HG02759 (cell line): ENCODE data around the gene DIS3L2.
"Not testable (repeated sequence)": the region's sequence is repeated elsewhere in the genome, so short reads cannot be mapped to it uniquely, and the experiment has no call there.

Experiments
- ATAC-seq: cut with Tn5 transposase; IDR thresholded peaks from one replicate; pipeline ENCODE4 v1.9.1; 2021; ENCODE audit warnings: mild to moderate bottlenecking, moderate library complexity; ENCODE audit not compliant: unreplicated experiment

DIS3L2 gene

DNA sequence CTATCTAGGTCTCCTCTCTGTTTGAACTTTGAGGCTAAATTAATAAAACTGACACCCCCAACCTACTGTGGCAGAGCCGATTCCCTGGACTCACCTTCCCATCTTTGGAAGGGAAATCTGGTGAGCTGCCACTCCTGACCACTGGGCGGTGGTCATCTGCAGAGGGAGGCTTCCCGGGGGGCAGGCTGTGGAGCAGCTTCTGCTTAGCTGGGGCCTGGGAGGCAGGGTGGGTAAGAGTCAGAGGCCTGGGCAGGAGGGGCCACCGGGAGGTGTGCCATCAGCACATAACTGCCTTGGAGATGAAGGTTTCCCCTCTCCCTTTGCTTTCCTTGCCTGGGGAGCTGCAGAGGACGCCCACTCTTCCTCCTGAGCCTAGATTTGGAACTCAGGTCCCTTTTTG lies 33.0 kb upstream of the DIS3L2 start:
- no peak for ATAC-seq

- ATAC-seq: no peak
Observed at GRCh38 chr2:231928901-231929725, 32.4 kb upstream of the DIS3L2 start.

GRCh38 chr2:231929961-231930592 lies 31.4 kb upstream of the DIS3L2 start:
- ATAC-seq: no peak

DNA sequence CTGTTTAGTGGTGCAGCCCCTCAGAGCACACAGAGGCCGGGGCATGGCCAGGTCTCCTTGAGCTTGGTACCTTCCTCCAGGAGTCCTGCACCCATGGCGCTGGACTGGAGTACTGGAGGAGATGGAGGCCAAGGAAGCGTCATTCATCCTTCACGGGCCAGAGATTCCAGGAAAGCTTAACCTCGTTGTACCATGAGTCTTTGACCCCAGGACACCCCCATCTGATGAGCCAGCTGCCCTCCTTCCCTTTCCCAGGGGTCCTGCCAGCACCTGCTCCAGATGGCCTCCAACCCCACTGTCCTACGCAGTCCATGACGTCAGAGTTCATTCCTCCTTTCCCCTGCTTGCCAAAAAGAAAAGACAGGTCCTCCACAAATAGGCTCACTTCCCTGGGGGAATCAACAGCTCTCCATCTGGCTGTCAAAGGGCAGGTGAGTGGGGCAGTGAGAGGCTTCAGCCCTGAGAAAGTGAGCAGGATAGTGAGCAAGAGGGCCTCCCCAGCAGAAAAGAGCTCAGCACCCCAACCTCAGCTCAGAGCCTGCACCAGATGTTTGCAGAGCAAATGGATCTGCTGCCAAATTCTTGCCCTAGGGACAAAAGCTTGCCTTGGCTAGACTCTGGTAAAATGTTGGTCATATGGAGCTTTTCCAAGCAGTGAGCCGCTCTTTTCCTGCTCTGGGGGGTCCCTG lies 30.8 kb upstream of the DIS3L2 start:
- no peak for ATAC-seq

DNA sequence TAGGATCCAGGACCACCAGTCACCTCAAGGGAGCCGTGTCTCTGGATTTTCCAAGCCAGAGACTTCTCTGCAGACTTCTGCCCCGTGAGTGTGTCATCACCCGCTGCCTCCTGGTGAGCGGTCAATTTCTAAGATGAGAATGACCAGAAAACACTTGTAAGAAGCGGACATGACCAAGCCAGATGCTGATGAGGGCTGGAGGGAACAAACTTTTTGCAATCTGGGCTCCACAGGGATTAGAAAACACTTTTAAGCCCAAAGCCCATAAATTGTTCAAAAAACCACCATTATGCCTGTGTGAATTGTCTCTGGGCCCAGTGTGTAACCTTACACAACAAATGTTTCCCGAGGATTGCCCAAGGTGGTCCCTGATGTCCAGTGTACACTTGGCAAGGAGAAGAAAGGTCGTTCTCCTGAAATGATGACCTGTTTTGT lies 30.0 kb upstream of the DIS3L2 start:
- no peak for ATAC-seq

GRCh38 chr2:231932711-231932970 lies 28.9 kb upstream of the DIS3L2 start:
- no peak for ATAC-seq

DNA sequence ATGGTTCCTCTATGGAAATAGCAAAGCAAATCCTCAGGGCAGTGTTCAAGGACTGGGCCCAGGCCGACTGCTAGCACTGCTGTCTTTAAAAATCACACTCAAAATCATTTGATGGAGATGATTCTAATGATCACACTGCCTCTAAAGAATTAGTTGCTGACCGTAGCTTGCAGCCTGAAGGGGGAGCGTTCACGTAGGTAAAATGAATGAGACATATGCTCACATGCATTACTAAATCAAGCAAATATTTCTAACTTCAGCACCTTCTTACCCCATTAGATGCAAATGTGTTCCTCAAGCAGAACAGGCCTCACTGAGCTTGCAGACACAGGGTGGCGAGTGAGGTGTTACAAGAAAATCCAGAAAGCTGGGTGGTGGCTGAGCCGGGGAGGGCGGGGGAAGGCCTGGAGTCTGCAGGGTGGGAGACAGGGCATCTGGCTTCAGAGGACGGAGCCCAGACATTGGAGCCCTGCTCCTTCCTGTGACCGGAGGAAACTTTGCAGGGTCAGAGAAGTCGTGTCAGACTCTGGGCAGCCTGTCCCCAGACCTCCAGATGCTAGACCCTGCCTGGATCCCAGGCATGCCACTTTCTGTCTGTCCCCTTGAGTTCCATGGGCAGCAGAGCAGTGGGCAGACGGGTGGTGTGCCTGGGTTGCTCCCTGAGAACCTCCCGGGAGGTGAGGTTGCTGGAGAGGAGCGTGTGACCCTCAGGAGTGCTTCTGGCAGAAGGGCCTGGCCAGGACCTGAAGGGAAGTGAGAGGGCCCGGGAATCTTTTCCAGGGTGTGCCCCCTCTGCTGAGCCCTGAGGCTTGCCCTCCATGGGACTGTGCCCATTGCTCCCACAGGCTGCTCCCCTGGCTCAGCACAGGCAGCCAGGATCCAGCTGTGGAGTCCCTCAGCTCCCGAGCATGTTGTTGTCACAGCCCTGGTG lies 28.3 kb upstream of the DIS3L2 start:
- no peak for ATAC-seq

DNA sequence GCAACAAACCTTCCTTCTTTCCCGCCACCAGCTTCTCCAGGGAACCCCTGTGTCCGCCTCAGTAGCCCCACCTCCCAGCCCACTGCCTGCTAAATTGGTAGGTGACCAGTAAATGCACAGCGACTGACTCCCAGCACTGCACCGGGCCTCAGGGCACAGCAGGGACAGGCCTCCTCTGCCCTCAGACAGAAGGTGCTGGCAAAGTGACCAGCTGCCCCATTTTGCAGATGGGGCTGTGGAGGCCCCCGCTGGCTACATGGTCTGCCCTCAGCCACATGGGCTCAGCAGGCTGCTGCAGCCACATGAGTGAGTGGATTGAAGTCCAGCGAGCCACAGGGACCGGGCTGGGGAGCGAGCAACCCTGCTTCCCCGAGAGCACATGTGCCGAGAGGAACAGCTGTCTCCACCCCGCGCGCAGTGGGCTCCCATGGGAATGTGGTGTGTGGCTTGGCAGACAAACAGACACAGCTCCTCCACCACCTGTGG lies 27.6 kb upstream of the DIS3L2 start:
- ATAC-seq: no peak

DNA sequence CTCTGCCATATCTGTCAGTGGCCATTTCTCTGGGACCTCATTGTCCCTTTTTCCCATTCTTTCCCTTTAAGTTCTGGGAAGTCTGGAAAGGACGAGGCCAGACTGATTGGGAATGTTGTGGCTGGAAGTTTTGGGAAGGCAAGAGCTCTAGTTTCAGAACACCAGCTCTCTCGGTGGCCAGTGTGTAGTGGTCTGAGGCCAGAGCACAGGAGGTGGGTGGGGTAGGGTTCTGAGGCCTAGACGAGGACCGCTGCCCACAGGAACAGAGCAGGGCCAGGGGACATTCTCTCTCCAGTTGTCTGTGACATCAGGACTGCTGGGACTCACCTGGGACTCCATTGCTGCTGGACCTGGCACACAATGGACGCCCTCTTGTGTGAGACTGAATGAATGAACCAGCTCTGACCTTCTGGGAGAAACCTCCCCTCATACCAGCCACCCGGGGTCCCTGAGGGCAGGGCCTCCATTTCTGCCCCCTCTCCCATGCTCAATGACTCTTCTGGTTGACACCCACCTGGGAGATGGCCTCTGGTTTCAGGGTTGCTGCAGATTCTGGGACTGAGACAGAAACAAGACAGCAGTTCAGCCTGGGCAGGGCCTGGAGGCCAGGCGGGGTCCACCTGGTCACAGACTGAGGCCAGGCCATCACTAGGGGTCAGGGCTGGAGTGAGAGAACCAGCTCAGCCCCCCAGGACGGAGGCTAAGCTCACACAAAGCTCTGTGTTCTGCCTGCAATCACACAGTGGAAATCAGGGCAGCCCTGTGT lies 26.9 kb upstream of the DIS3L2 start:
- no peak for ATAC-seq

DNA sequence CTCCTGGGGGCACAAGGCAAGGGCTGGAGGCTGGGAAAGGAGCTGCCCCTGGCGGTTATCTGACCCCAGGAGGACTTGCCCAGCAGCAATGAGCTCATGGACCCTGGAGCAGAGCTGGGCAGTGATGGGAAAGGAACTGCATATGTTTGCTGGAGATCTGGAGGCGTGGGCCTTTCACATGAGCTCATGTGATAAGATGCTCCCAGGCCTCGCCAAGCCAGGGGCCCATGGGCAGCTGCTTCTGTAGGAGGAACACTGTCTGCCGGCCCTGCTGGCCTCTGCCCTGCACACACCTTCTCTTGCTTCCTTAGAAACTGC lies 26.3 kb upstream of the DIS3L2 start:
- ATAC-seq: no peak

DNA sequence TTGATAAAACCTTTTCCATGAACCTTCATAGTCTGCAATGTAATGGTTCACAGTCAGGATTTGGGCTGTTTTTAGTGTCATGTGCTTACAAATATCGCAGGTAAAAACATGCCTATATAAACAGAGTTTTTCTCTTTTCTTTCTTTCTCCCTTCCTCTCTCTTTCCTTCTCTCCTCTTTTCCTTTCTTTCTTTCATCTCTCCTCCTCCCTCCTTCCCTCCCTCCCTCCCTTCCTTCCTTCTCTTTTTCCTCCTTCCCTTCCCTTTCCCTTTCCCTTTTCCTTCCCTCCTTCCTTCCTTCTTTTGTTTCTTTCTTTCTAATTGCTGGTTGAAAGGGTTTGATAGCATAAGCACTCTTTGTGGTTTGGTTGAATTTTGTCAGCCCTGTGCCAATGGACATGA lies 25.7 kb upstream of the DIS3L2 start:
- ATAC-seq: no peak

DNA sequence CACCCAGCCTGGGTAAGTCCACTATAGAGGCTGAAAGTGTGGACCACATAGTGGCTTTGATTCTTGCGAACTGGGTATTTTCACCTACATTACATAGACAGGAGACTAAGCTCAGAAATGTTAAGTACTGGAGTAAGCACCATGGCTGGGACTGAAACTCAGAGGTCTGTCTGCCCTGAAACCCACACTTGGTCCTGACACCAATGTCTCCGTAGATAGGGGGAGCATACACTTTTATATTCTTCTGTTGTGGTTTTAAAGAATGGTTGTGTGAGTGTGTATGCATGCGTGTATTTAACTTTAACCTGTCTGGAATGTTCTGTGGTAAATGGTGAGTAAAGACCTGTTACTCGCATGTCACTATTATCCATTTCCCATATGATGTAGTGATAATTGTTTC lies 25.0 kb upstream of the DIS3L2 start:
- ATAC-seq: no peak

DNA sequence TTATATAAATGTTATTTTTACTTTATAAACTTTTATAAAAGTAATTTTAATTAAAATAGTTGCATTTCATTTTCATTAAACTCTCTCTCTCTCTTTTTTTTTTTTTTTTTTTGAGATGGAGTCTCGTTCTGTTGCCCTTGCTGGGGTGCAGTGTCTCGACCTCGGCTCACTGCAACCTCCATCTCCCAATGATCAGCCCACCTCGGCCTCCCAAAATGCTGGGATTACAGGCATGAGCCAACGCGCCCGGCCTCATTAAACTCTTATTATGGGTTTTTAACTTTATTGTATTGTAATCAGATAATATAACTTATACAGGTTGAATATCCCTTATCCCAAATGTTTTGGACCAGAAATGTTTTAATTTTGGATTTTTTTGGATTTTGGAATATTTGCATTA lies 24.5 kb upstream of the DIS3L2 start:
- ATAC-seq: no peak

DNA sequence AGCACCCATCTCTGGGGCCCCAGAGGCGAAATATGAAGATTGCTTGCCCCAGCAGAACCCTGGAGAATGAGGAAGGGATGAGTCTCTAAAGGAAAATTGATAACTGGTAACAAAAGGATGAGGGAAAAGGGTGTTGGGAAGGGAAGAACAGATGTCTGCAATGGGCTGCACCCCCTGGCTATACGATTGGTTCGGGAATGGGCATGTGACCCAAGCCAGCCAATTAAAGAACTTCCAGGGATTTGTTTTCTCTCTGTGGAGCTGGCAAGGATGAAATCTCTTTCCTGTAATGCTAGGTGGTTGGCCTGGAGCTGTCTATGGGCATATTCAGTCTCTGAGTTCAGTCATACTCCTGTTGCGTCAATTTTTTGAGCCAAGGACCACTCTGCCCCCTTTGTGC lies 22.5 kb upstream of the DIS3L2 start:
- ATAC-seq: no peak

DNA sequence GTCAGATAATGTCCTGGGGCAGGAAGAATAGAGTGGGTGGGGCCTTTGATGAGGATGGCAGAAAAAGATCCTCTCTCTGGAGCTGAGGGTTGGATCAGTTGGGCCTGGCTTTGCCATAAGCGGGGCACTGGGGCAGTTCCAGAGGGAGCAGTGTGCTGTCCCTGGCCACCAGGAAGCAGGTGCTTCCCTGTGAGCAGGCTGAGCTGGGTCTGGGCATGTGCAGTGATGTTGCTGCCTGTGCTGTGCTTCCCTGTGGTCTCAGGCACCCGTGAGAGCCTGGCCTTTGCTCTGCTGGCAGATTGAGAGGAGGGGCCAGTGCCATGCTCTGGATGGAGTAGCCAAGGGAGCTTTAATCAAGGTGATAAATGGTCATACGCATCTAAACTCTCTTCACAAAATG lies 20.7 kb upstream of the DIS3L2 start:
- ATAC-seq: no peak

- no peak for ATAC-seq
Observed at GRCh38 chr2:231941673-231942072, 19.8 kb upstream of the DIS3L2 start.

- no peak for ATAC-seq
Observed at GRCh38 chr2:231942180-231942579, 19.3 kb upstream of the DIS3L2 start.

- ATAC-seq: no peak
Observed at GRCh38 chr2:231946241-231946814, 15.2 kb upstream of the DIS3L2 start.

GRCh38 chr2:231947112-231947511 lies 14.4 kb upstream of the DIS3L2 start:
- ATAC-seq: not testable (repeated sequence)

DNA sequence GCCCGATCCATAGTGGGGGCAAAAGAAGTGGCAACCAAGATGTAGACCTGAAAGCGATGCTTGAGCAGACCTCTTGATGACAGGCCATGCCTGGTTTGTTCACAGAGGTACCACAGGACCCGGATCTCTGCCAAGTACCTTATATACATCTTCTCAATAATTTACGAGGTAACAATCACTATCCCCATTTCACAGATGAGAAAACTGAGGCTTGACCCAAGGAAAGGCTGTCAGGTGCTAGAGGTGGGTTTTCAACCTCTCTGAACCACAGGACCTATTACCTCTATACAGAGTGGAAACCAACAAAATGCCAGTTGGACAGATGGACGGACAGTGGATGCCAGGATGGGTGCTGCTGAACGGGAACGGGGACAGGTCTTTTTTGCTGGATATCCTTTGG lies 13.8 kb upstream of the DIS3L2 start:
- no peak for ATAC-seq
